ENCODE data around the gene SPEM2. TPM values are rescaled to one million over a fixed set of nuclear protein-coding genes. Genes with fewer than 3 reads are reported as not detected.

Gene SPEM2
- total and polyA plus RNA-seq, 4 donors: not detected

- ATAC-seq (ENCODE audit: insufficient read depth, low FRiP score): no peak
- 5% methylated on average over 45 to 48 of the region's 48 CpGs for WGBS, 2 donors
- Histone ChIP-seq H3K9me3 (ENCODE audit: control insufficient read depth in 4 of 4, insufficient read depth in 3 of 4, low read length in 3 of 4) (peaks cover 0 to 4% (median 0%) of the 10 kb centered on the region in 4 donors), H3K4me3 (peak overlapping the region; percentile 79), H3K27ac (ENCODE audit: low read depth in 1 of 2, low read length in 1 of 2) (peak overlapping the region; percentile 79 to 99), H3K4me1 (ENCODE audit: control insufficient read depth in 5 of 5, insufficient read depth in 5 of 5, low read length in 5 of 5) (peaks cover 0 to 13% (median 3%) of the 10 kb centered on the region in 5 donors), H3K27me3 (ENCODE audit: control insufficient read depth in 3 of 3, insufficient read depth in 3 of 3, low read length in 2 of 3) (no peaks in the 10 kb centered on the region), H3K36me3 (ENCODE audit: control insufficient read depth in 4 of 4, insufficient read depth in 4 of 4, low read length in 4 of 4) (peaks cover 0 to 25% (median 16%) of the 10 kb centered on the region in 4 donors), H3K9ac (ENCODE audit: insufficient read depth in 1 of 2, low read length in 2 of 2) (peak overlapping the region; percentile 49 to 61)
- DNase-seq: peak in 2 of 3 donors; percentile 32 to 47
- TF ChIP-seq, protein P1, sequence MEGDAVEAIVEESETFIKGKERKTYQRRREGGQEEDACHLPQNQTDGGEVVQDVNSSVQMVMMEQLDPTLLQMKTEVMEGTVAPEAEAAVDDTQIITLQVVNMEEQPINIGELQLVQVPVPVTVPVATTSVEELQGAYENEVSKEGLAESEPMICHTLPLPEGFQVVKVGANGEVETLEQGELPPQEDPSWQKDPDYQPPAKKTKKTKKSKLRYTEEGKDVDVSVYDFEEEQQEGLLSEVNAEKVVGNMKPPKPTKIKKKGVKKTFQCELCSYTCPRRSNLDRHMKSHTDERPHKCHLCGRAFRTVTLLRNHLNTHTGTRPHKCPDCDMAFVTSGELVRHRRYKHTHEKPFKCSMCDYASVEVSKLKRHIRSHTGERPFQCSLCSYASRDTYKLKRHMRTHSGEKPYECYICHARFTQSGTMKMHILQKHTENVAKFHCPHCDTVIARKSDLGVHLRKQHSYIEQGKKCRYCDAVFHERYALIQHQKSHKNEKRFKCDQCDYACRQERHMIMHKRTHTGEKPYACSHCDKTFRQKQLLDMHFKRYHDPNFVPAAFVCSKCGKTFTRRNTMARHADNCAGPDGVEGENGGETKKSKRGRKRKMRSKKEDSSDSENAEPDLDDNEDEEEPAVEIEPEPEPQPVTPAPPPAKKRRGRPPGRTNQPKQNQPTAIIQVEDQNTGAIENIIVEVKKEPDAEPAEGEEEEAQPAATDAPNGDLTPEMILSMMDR (IDR thresholded peaks at IDR 0.05; ENCODE audit: control extremely low read depth, extremely low read depth): no peak
These were observed 31.6 kb upstream of the SPEM2 start for GRCh38 chr17:7393613-7394451.

- H3K27me3 ChIP-seq (ENCODE audit: control insufficient read depth in 3 of 3, insufficient read depth in 3 of 3, low read length in 2 of 3): no peaks in the 10 kb centered on the region
- peak within 1 kb of the TSS; percentile 79 for H3K4me3 ChIP-seq
- H3K27ac ChIP-seq (ENCODE audit: low read depth in 1 of 2, low read length in 1 of 2): peak within 1 kb of the TSS; percentile 87 to 99
- DNase-seq (peak; percentile 88 to 93 (median 91)), ATAC-seq (ENCODE audit: insufficient read depth, low FRiP score) (peak; percentile 93)
- peaks cover 0 to 13% (median 3%) of the 10 kb centered on the region in 5 donors for H3K4me1 ChIP-seq (ENCODE audit: control insufficient read depth in 5 of 5, insufficient read depth in 5 of 5, low read length in 5 of 5)
- peaks cover 0 to 4% (median 0%) of the 10 kb centered on the region in 4 donors for H3K9me3 ChIP-seq (ENCODE audit: control insufficient read depth in 4 of 4, insufficient read depth in 3 of 4, low read length in 3 of 4)
- peaks cover 0 to 19% (median 12%) of the 10 kb centered on the region in 4 donors for H3K36me3 ChIP-seq (ENCODE audit: control insufficient read depth in 4 of 4, insufficient read depth in 4 of 4, low read length in 4 of 4)
- 0 to 1% methylated on average over 56 to 71 of the region's 71 CpGs for WGBS, 2 donors
- TF ChIP-seq, protein P1 (IDR thresholded peaks at IDR 0.05; ENCODE audit: control extremely low read depth, extremely low read depth): no peak
- peak within 1 kb of the TSS; percentile 49 to 66 for H3K9ac ChIP-seq (ENCODE audit: insufficient read depth in 1 of 2, low read length in 2 of 2)
These were observed 30.8 kb upstream of the SPEM2 start, which contains the start of gene PLSCR3 for GRCh38 chr17:7394452-7395191. Gene PLSCR3, minus strand, starts transcription at chr17:7394525. Its CDS starts 415 bp downstream, at chr17:7394110.

DNA sequence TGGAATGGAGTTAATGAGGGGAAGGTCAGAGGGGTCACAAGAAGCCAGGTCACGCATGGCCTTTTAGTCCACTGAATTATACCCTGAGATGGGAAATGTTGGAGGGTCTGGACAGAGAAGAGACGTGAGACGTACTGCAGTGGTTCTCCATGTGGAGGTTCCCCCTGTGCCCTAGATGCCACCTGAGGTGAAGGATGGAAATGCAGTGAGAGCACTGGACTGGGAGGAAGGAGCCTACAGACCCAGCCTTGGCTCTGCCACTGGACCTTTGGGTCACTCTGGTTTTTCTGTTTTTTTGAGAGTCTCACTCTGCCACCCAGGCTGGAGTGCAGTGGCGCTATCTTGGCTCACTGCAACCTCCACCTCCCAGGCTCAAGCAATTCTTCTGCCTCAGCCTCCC, 29.3 kb upstream of the SPEM2 start:
- no peak for ATAC-seq (ENCODE audit: insufficient read depth, low FRiP score)
- TF ChIP-seq, protein P1 (IDR thresholded peaks at IDR 0.05; ENCODE audit: control extremely low read depth, extremely low read depth): no peak
- Histone ChIP-seq H3K27me3 (ENCODE audit: control insufficient read depth in 3 of 3, insufficient read depth in 3 of 3, low read length in 2 of 3) (no peaks in the 10 kb centered on the region), H3K9me3 (ENCODE audit: control insufficient read depth in 4 of 4, insufficient read depth in 3 of 4, low read length in 3 of 4) (no peaks in the 10 kb centered on the region), H3K4me1 (ENCODE audit: control insufficient read depth in 5 of 5, insufficient read depth in 5 of 5, low read length in 5 of 5) (peaks cover 0 to 13% (median 3%) of the 10 kb centered on the region in 5 donors), H3K9ac (ENCODE audit: insufficient read depth in 1 of 2, low read length in 2 of 2) (no peak overlapping the region), H3K36me3 (ENCODE audit: control insufficient read depth in 4 of 4, insufficient read depth in 4 of 4, low read length in 4 of 4) (peaks cover 0 to 5% (median 3%) of the 10 kb centered on the region in 4 donors), H3K4me3 (no peak overlapping the region), H3K27ac (ENCODE audit: low read depth in 1 of 2, low read length in 1 of 2) (no peak overlapping the region)
- no peak for DNase-seq
- 90 to 91% methylated on average over 4 of the region's 4 CpGs for WGBS, 2 donors

Data from lung (tissue), 12 donors.